GM23338 (cell line): ENCODE results near the gene NANOGP8. TPM values are rescaled to one million over a fixed set of nuclear protein-coding genes. Genes with fewer than 3 reads are reported as not detected.

Source experiments
- ATAC-seq: fragments of 200-7000 bp; cut with Tn5 transposase; 3 replicates; pipeline ENCODE4 v1.9.1; 2020
- DNase-seq: peaks from one replicate; pipeline ENCODE4 v3.0.0-alpha.2; 2015; ENCODE audit warnings: low spot score
- H2AFZ ChIP-seq: fragments of 200-600 bp; sonication (generic); 2 replicates; pipeline ENCODE4 v1.8.0; 2016; ENCODE audit warnings: antibody characterized with exemption, mild to moderate bottlenecking, moderate library complexity
- H3F3A ChIP-seq: fragments of 200-600 bp; sonication (generic); replicated peaks from 2 replicates; pipeline ENCODE4 v1.8.0; 2017; ENCODE audit warnings: antibody characterized with exemption, mixed run types, low read depth
- H3K27ac ChIP-seq: fragments of 200-600 bp; sonication (generic); 2 replicates; pipeline ENCODE4 v1.6.1; 2016; ENCODE audit warnings: low read depth
- H3K27me3 ChIP-seq: fragments of 200-600 bp; sonication (generic); 2 replicates; pipeline ENCODE4 v1.8.0; 2016; ENCODE audit warnings: mild to moderate bottlenecking, mixed run types, moderate library complexity; ENCODE audit not compliant: insufficient read depth
- H3K36me3 ChIP-seq: fragments of 200-600 bp; sonication (generic); 2 replicates; pipeline ENCODE4 v1.8.0; 2016; ENCODE audit warnings: mild to moderate bottlenecking; ENCODE audit not compliant: insufficient read depth
- H3K4me1 ChIP-seq: fragments of 200-600 bp; sonication (generic); 2 replicates; pipeline ENCODE4 v1.8.0; 2016; ENCODE audit warnings: mild to moderate bottlenecking, moderate library complexity; ENCODE audit not compliant: insufficient read depth
- H3K4me2 ChIP-seq: fragments of 200-600 bp; sonication (generic); 2 replicates; pipeline ENCODE4 v1.7.1; 2017; ENCODE audit warnings: mixed run types
- H3K4me3 ChIP-seq: fragments of 200-600 bp; sonication (generic); 2 replicates; pipeline ENCODE4 v1.6.1; 2016; ENCODE audit warnings: mixed run types
- H3K79me2 ChIP-seq: fragments of 200-600 bp; sonication (generic); replicated peaks from 2 replicates; pipeline ENCODE4 v1.8.0; 2017; ENCODE audit warnings: mild to moderate bottlenecking; ENCODE audit not compliant: insufficient read depth
- H3K9me2 ChIP-seq: fragments of 200-600 bp; sonication (generic); 2 replicates; pipeline ENCODE4 v1.8.0; 2017; ENCODE audit not compliant: insufficient read depth
- H4K20me1 ChIP-seq: fragments of 200-600 bp; sonication (generic); replicated peaks from 2 replicates; pipeline ENCODE4 v1.8.0; 2017; ENCODE audit warnings: mild to moderate bottlenecking; ENCODE audit not compliant: insufficient read depth
- H3K27ac Mint-ChIP-seq: 2 replicates; pipeline ENCODE4 v1.8.0; 2020; ENCODE audit warnings: inconsistent platforms, mild to moderate bottlenecking, moderate library complexity, mixed read lengths
- H3K27me3 Mint-ChIP-seq: 3 replicates; pipeline ENCODE4 v1.8.0; 2022; ENCODE audit warnings: low read depth, mild to moderate bottlenecking, moderate library complexity, mixed read lengths, inconsistent platforms; ENCODE audit not compliant: insufficient read depth, poor library complexity
- H3K36me3 Mint-ChIP-seq: 3 replicates; pipeline ENCODE4 v1.8.0; 2021; ENCODE audit warnings: low read depth, mild to moderate bottlenecking, inconsistent platforms, moderate library complexity, mixed read lengths
- H3K4me1 Mint-ChIP-seq: 3 replicates; pipeline ENCODE4 v1.8.0; 2020; ENCODE audit warnings: mild to moderate bottlenecking, inconsistent platforms, mixed read lengths
- H3K4me3 Mint-ChIP-seq: 3 replicates; pipeline ENCODE4 v1.8.0; 2021; ENCODE audit warnings: moderate library complexity, mild to moderate bottlenecking, inconsistent platforms, mixed read lengths
- H3K9me3 Mint-ChIP-seq: 3 replicates; pipeline ENCODE4 v1.8.0; 2020; ENCODE audit warnings: moderate library complexity, mild to moderate bottlenecking, inconsistent platforms, mixed read lengths
- NANOG ChIP-seq: IDR thresholded peaks from 2 replicates; pipeline ENCODE4 v1.6.1; 2016; ENCODE audit warnings: antibody characterized with exemption, borderline replicate concordance
- POLR2AphosphoS5 ChIP-seq: IDR thresholded peaks from 2 replicates; pipeline ENCODE4 v1.6.1; 2016; ENCODE audit warnings: antibody characterized with exemption, low read depth
- STAT1 ChIP-seq: IDR thresholded peaks from one replicate; pipeline ENCODE4 v1.6.1; 2016; ENCODE audit warnings: antibody characterized with exemption; ENCODE audit not compliant: unreplicated experiment
- ZNF114 ChIP-seq: fragments of 250-450 bp; sonication (Bioruptor Pico); IDR thresholded peaks from 2 replicates; pipeline ENCODE4 v1.5.0; 2020; ENCODE audit warnings: mild to moderate bottlenecking, moderate library complexity
- polyA plus RNA-seq: library from polyadenylated mRNA; unstranded; fragments of >200 nt; fragmentation: Nextera tagmentation; extraction: Ambion mirVana; gene quantifications from 2 replicates; pipeline ENCODE4 v1.2.1, GENCODE V29; 2016
- total RNA-seq: library from RNA; depleted of rRNA; stranded (reverse); fragments of >200 nt; shearing (Covaris generic); gene quantifications from 2 replicates; pipeline ENCODE4 v1.2.3, GENCODE V29; 2014
- TF ChIP-seq, protein P1 (sequence below): fragments of 250-450 bp; sonication (Bioruptor Pico); IDR thresholded peaks from 2 replicates; pipeline ENCODE4 v1.5.0; 2020; ENCODE audit warnings: mild to moderate bottlenecking, moderate library complexity
- TF ChIP-seq, protein P2 (sequence below): IDR thresholded peaks from 2 replicates; pipeline ENCODE4 v1.6.1; 2016; ENCODE audit warnings: antibody characterized with exemption
- TF ChIP-seq, protein P3 (sequence below), 2 experiments: fragments of 200-600 bp in 1 of 2; sonication (generic) in 1 of 2; conservative IDR thresholded peaks; 2 replicates each; pipeline versions ENCODE4 v1.5.1 to v1.6.1; 2016 to 2017; ENCODE audit warnings: antibody characterized with exemption in 2 of 2, low read depth in 2 of 2, mild to moderate bottlenecking in 2 of 2, moderate library complexity in 1 of 2

The NANOGP8 gene
- total and polyA plus RNA-seq, 2 experiments from 2014 or later: 8.5 to 53.4 TPM

DNA sequence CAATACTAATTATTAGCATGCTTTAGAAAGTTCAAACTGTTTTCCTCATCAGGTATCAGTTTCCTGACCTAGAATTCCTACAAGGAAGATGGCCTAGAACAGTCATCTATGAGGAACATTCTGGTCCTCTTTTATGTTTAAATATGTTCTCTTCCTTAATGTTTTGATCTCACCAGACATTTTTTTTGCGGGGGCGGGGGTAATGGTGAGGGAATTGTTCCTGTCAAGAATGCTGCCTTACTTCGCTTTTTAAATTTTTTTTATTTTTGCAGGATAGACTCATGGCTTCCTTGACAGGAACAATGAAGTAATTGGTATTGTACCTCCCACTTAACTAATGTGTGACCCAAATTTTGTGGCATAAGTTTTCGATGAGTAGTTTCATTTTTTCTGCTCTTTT is 44.3 kb upstream of the NANOGP8 start (continued):
- TF ChIP-seq, protein P1, sequence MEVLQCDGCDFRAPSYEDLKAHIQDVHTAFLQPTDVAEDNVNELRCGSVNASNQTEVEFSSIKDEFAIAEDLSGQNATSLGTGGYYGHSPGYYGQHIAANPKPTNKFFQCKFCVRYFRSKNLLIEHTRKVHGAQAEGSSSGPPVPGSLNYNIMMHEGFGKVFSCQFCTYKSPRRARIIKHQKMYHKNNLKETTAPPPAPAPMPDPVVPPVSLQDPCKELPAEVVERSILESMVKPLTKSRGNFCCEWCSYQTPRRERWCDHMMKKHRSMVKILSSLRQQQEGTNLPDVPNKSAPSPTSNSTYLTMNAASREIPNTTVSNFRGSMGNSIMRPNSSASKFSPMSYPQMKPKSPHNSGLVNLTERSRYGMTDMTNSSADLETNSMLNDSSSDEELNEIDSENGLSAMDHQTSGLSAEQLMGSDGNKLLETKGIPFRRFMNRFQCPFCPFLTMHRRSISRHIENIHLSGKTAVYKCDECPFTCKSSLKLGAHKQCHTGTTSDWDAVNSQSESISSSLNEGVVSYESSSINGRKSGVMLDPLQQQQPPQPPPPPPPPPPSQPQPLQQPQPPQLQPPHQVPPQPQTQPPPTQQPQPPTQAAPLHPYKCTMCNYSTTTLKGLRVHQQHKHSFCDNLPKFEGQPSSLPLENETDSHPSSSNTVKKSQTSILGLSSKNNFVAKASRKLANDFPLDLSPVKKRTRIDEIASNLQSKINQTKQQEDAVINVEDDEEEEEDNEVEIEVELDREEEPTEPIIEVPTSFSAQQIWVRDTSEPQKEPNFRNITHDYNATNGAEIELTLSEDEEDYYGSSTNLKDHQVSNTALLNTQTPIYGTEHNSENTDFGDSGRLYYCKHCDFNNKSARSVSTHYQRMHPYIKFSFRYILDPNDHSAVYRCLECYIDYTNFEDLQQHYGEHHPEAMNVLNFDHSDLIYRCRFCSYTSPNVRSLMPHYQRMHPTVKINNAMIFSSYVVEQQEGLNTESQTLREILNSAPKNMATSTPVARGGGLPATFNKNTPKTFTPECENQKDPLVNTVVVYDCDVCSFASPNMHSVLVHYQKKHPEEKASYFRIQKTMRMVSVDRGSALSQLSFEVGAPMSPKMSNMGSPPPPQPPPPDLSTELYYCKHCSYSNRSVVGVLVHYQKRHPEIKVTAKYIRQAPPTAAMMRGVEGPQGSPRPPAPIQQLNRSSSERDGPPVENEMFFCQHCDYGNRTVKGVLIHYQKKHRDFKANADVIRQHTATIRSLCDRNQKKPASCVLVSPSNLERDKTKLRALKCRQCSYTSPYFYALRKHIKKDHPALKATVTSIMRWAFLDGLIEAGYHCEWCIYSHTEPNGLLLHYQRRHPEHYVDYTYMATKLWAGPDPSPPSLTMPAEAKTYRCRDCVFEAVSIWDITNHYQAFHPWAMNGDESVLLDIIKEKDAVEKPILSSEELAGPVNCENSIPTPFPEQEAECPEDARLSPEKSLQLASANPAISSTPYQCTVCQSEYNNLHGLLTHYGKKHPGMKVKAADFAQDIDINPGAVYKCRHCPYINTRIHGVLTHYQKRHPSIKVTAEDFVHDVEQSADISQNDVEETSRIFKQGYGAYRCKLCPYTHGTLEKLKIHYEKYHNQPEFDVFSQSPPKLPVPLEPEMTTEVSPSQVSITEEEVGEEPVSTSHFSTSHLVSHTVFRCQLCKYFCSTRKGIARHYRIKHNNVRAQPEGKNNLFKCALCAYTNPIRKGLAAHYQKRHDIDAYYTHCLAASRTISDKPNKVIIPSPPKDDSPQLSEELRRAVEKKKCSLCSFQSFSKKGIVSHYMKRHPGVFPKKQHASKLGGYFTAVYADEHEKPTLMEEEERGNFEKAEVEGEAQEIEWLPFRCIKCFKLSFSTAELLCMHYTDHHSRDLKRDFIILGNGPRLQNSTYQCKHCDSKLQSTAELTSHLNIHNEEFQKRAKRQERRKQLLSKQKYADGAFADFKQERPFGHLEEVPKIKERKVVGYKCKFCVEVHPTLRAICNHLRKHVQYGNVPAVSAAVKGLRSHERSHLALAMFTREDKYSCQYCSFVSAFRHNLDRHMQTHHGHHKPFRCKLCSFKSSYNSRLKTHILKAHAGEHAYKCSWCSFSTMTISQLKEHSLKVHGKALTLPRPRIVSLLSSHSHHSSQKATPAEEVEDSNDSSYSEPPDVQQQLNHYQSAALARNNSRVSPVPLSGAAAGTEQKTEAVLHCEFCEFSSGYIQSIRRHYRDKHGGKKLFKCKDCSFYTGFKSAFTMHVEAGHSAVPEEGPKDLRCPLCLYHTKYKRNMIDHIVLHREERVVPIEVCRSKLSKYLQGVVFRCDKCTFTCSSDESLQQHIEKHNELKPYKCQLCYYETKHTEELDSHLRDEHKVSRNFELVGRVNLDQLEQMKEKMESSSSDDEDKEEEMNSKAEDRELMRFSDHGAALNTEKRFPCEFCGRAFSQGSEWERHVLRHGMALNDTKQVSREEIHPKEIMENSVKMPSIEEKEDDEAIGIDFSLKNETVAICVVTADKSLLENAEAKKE (CRISPR knock-in tag): no peak
- no peak for TF ChIP-seq STAT1

DNA sequence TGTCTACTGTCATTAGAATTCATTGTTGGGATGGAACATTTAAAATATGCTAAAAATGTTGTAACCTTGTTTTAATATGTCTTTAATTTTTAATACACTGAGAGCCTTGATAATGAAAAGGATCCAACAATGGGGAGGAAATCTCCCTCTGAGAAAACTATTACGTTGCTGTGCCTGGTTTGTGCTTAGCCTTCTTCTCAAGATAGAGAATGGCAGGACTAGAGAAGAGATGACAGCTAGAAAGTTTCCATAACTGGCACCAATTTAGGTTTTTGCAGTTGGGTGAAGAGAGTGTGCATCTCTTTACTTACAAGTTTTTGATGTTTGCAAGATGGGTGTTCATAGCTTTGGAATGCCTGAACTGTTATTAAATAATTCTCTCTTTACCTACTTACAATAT is 42.6 kb upstream of the NANOGP8 start:
- Mint-ChIP-seq H3K4me1 (no peaks in the 10 kb centered on the region), H3K27ac (no peak overlapping the region), H3K9me3 (no peaks in the 10 kb centered on the region), H3K27me3 (no peaks in the 10 kb centered on the region), H3K4me3 (no peak overlapping the region), H3K36me3 (no peaks in the 10 kb centered on the region)
- H3K27me3 ChIP-seq: no peaks in the 10 kb centered on the region
- ATAC-seq (no peak), DNase-seq (no peak)
- H2AFZ ChIP-seq: no peak overlapping the region
- no peaks in the 10 kb centered on the region for H3F3A ChIP-seq
- no peaks in the 10 kb centered on the region for H3K79me2 ChIP-seq
- no peaks in the 10 kb centered on the region for H4K20me1 ChIP-seq
- no peaks in the 10 kb centered on the region for H3K4me1 ChIP-seq
- no peak overlapping the region for H3K4me2 ChIP-seq
- H3K27ac ChIP-seq: no peak overlapping the region
- H3K9me2 ChIP-seq: no peaks in the 10 kb centered on the region
- no peak overlapping the region for H3K4me3 ChIP-seq
- H3K36me3 ChIP-seq: no peaks in the 10 kb centered on the region
- TF ChIP-seq, protein P1 (CRISPR knock-in tag): no peak
- no peak for TF ChIP-seq ZNF114 (CRISPR knock-in tag)
- no peak for TF ChIP-seq NANOG
- TF ChIP-seq, protein P2, sequence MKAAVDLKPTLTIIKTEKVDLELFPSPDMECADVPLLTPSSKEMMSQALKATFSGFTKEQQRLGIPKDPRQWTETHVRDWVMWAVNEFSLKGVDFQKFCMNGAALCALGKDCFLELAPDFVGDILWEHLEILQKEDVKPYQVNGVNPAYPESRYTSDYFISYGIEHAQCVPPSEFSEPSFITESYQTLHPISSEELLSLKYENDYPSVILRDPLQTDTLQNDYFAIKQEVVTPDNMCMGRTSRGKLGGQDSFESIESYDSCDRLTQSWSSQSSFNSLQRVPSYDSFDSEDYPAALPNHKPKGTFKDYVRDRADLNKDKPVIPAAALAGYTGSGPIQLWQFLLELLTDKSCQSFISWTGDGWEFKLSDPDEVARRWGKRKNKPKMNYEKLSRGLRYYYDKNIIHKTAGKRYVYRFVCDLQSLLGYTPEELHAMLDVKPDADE: no peak
- TF ChIP-seq POLR2AphosphoS5: no peak
- TF ChIP-seq, protein P3, sequence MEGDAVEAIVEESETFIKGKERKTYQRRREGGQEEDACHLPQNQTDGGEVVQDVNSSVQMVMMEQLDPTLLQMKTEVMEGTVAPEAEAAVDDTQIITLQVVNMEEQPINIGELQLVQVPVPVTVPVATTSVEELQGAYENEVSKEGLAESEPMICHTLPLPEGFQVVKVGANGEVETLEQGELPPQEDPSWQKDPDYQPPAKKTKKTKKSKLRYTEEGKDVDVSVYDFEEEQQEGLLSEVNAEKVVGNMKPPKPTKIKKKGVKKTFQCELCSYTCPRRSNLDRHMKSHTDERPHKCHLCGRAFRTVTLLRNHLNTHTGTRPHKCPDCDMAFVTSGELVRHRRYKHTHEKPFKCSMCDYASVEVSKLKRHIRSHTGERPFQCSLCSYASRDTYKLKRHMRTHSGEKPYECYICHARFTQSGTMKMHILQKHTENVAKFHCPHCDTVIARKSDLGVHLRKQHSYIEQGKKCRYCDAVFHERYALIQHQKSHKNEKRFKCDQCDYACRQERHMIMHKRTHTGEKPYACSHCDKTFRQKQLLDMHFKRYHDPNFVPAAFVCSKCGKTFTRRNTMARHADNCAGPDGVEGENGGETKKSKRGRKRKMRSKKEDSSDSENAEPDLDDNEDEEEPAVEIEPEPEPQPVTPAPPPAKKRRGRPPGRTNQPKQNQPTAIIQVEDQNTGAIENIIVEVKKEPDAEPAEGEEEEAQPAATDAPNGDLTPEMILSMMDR (conservative IDR thresholded peaks at IDR 0.05; ENCODE audit: low read depth in 2 of 2): no peak
